Peyer's patch (tissue), 4 donors: ENCODE results near the gene NKD2.

ENCODE experiments used
- CTCF ChIP-seq, 6 experiments: fragments of 450-650 bp in 4 of 6; fragments of 200-600 bp in 2 of 6; sonication (generic) in 1 of 6; IDR thresholded peaks; one replicate each; pipeline ENCODE4 v1.5.1; 2017 to 2019; ENCODE audit warnings: antibody characterized with exemption in 6 of 6, mild to moderate bottlenecking in 3 of 6, moderate library complexity in 1 of 6
- POLR2A ChIP-seq, 2 donors: fragments of 450-650 bp; IDR thresholded peaks; one replicate each; pipeline ENCODE4 v1.5.1; 2017; ENCODE audit warnings: antibody characterized with exemption in 2 of 2, mild to moderate bottlenecking in 2 of 2, moderate library complexity in 2 of 2

GRCh38 chr5:1044117-1044516 is 35.5 kb downstream of the NKD2 start:
- TF ChIP-seq POLR2A (IDR thresholded peaks at IDR 0.05) (no peak), CTCF (IDR thresholded peaks at IDR 0.05) (no peak)
